Ureter (tissue), 1 donor: Measurements from ENCODE around the gene SPRR2F. TPM values are rescaled to one million over a fixed set of nuclear protein-coding genes. Genes with fewer than 3 reads are reported as not detected.

Experiments
- DNase-seq: peaks from one replicate; pipeline ENCODE4 v3.0.0-alpha.2; 2020; ENCODE audit warnings: low spot score
- total RNA-seq: library from RNA; stranded (reverse); gene quantifications from one replicate; pipeline ENCODE4 v1.2.4, GENCODE V29; 2023
- donor health status: DM: yes; HTN: yes; CAD: no.

Gene SPRR2F
- total RNA-seq, 1 donor from 2014 or later: not detected

GRCh38 chr1:153072806-153073726 lies 40.2 kb downstream of the SPRR2F start:
- no peak for DNase-seq

- no peak for DNase-seq
Observed at GRCh38 chr1:153071511-153071910, 41.8 kb downstream of the SPRR2F start, which contains the start of gene SPRR2B. SPRR2B (minus strand) TSS chr1:153071611; CDS start chr1:153070839, 772 bp downstream.

GRCh38 chr1:153070243-153070642 lies 43.1 kb downstream of the SPRR2F start:
- no peak for DNase-seq

Other genes with a start within 250 kb of the SPRR2F start
- gene SMCP, start 235.2 kb downstream of the SPRR2F start, total RNA-seq: not detected
- gene IVL, start 205.0 kb downstream of the SPRR2F start, total RNA-seq: 43.4 TPM
- gene SPRR5, start 166.3 kb downstream of the SPRR2F start, total RNA-seq: not detected
- not detected for gene SPRR4, start 142.9 kb downstream of the SPRR2F start, total RNA-seq
- gene SPRR1A, start 129.4 kb downstream of the SPRR2F start, total RNA-seq: 13.8 TPM
- gene SPRR3, start 111.8 kb downstream of the SPRR2F start, total RNA-seq: 79.0 TPM
- gene SPRR1B, start 82.3 kb downstream of the SPRR2F start, total RNA-seq: 0.91 TPM
- gene SPRR2D, start 72.4 kb downstream of the SPRR2F start, total RNA-seq: not detected
- 0.96 TPM for gene SPRR2A, start 56.0 kb downstream of the SPRR2F start, total RNA-seq
- gene SPRR2B, start 41.9 kb downstream of the SPRR2F start, total RNA-seq: not detected
- gene SPRR2E, start 19.0 kb downstream of the SPRR2F start, total RNA-seq: not detected
- gene SPRR2G, start 37.4 kb upstream of the SPRR2F start, total RNA-seq: not detected
- gene LELP1, start 89.9 kb upstream of the SPRR2F start, total RNA-seq: not detected
- not detected for gene PRR9, start 104.1 kb upstream of the SPRR2F start, total RNA-seq
- not detected for gene LORICRIN, start 146.2 kb upstream of the SPRR2F start, total RNA-seq
- not detected for gene PGLYRP3, start 199.4 kb upstream of the SPRR2F start, total RNA-seq
- gene PGLYRP4, start 235.3 kb upstream of the SPRR2F start, total RNA-seq: 0.60 TPM
- gene S100A9, start 244.3 kb upstream of the SPRR2F start, total RNA-seq: 151 TPM